CD14-positive monocyte (primary cell): ENCODE results near the gene IGLL1. TPM values are rescaled to one million over a fixed set of nuclear protein-coding genes. Genes with fewer than 3 reads are reported as not detected.
"Not testable (repeated sequence)": the region's sequence is repeated elsewhere in the genome, so short reads cannot be mapped to it uniquely, and the experiment has no call there.

Source experiments
- DNase-seq, 3 donors: peaks; one replicate each; pipeline ENCODE4 v3.0.0-alpha.2; 2011 to 2022
- H2AFZ ChIP-seq: 2 replicates; pipeline ENCODE4 v1.6.0; 2012; ENCODE audit warnings: mild to moderate bottlenecking, low read depth, low read length, inconsistent platforms; ENCODE audit not compliant: insufficient read depth, poor library complexity, severe bottlenecking
- H3K27ac ChIP-seq, 2 donors: 1 replicate in 1 of 2; 2 replicates in 1 of 2; pipeline ENCODE4 v1.5.1; 2012 to 2013; ENCODE audit warnings: low read length in 2 of 2, control low read depth in 1 of 2, inconsistent platforms in 1 of 2, low read depth in 1 of 2, mild to moderate bottlenecking in 1 of 2
- H3K27me3 ChIP-seq, 2 donors: one replicate each; pipeline versions ENCODE4 v1.6.0 to v1.6.1; 2011 to 2013; ENCODE audit warnings: low read length in 2 of 2; ENCODE audit not compliant: control insufficient read depth in 2 of 2, insufficient read depth in 2 of 2
- H3K36me3 ChIP-seq, 2 donors: replicated peaks in 1 of 2; 1 replicate in 1 of 2; 2 replicates in 1 of 2; pipeline versions ENCODE4 v1.5.1 to v1.6.1; 2012 to 2013; ENCODE audit warnings: low read length in 2 of 2, control low read depth in 1 of 2, inconsistent platforms in 1 of 2, mild to moderate bottlenecking in 1 of 2; ENCODE audit not compliant: insufficient read depth in 2 of 2, control insufficient read depth in 1 of 2
- H3K4me1 ChIP-seq, 2 donors: 1 replicate in 1 of 2; 2 replicates in 1 of 2; pipeline versions ENCODE4 v1.5.1 to v1.6.1; 2012 to 2013; ENCODE audit warnings: low read length in 2 of 2, control low read depth in 1 of 2, inconsistent platforms in 1 of 2, mild to moderate bottlenecking in 1 of 2, moderate library complexity in 1 of 2; ENCODE audit not compliant: insufficient read depth in 2 of 2, control insufficient read depth in 1 of 2
- H3K4me2 ChIP-seq: replicated peaks from 2 replicates; pipeline ENCODE3; 2012; ENCODE audit warnings: low read length, moderate library complexity, mild to moderate bottlenecking; ENCODE audit not compliant: poor library complexity, severe bottlenecking; ENCODE audit errors: extremely low read depth
- H3K4me3 ChIP-seq, 3 experiments: fragments of 200-600 bp in 1 of 3; sonication (generic) in 1 of 3; replicated peaks in 1 of 3; 1 replicate in 2 of 3; 2 replicates in 1 of 3; pipeline ENCODE4 v1.5.1; 2011 to 2013; ENCODE audit warnings: low read length in 3 of 3, mild to moderate bottlenecking in 3 of 3, control low read depth in 2 of 3, low read depth in 2 of 3, inconsistent platforms in 1 of 3, moderate library complexity in 1 of 3
- H3K79me2 ChIP-seq: 2 replicates; pipeline ENCODE4 v1.6.0; 2012; ENCODE audit warnings: mild to moderate bottlenecking, control low read depth, inconsistent platforms, low read length, moderate library complexity; ENCODE audit not compliant: insufficient read depth
- H3K9ac ChIP-seq: 2 replicates; pipeline ENCODE4 v1.6.0; 2017; ENCODE audit warnings: low read length, mild to moderate bottlenecking; ENCODE audit not compliant: insufficient read depth, poor library complexity, severe bottlenecking
- H3K9me3 ChIP-seq, 2 donors: replicated peaks in 1 of 2; 1 replicate in 1 of 2; 2 replicates in 1 of 2; pipeline versions ENCODE4 v1.5.1 to v1.6.1; 2012 to 2013; ENCODE audit warnings: low read length in 2 of 2, control low read depth in 1 of 2; ENCODE audit not compliant: control insufficient read depth in 1 of 2, insufficient read depth in 1 of 2
- H4K20me1 ChIP-seq: 2 replicates; pipeline ENCODE4 v1.6.0; 2012; ENCODE audit warnings: mild to moderate bottlenecking, low read length, control low read depth, moderate library complexity; ENCODE audit not compliant: insufficient read depth
- H3K27ac Mint-ChIP-seq, 7 donors: one replicate each; pipeline ENCODE4 v1.8.0; 2020; ENCODE audit warnings: mild to moderate bottlenecking in 7 of 7, mixed read lengths in 7 of 7, moderate library complexity in 6 of 7, inconsistent platforms in 2 of 7
- H3K27me3 Mint-ChIP-seq, 3 donors: one replicate each; pipeline ENCODE4 v1.8.0; 2021 to 2022; ENCODE audit warnings: low read depth in 3 of 3, mild to moderate bottlenecking in 3 of 3, mixed read lengths in 3 of 3, moderate library complexity in 3 of 3, inconsistent platforms in 1 of 3
- H3K36me3 Mint-ChIP-seq, 2 donors: one replicate each; pipeline ENCODE4 v1.8.0; 2020; ENCODE audit warnings: mixed read lengths in 2 of 2, inconsistent platforms in 1 of 2, mild to moderate bottlenecking in 1 of 2
- H3K4me1 Mint-ChIP-seq: one replicate; pipeline ENCODE4 v1.8.0; 2020; ENCODE audit warnings: mild to moderate bottlenecking, mixed read lengths
- H3K4me3 Mint-ChIP-seq, 2 donors: one replicate each; pipeline ENCODE4 v1.8.0; 2020; ENCODE audit warnings: mild to moderate bottlenecking in 2 of 2, mixed read lengths in 2 of 2, moderate library complexity in 1 of 2
- H3K9me3 Mint-ChIP-seq, 7 donors: one replicate each; pipeline ENCODE4 v1.8.0; 2020 to 2022; ENCODE audit warnings: mixed read lengths in 7 of 7, mild to moderate bottlenecking in 6 of 7, moderate library complexity in 6 of 7, inconsistent platforms in 2 of 7
- WGBS: methylation state at CpG from one replicate; pipeline ENCODE4 v1.1.5; 2013; ENCODE audit warnings: missing lambda C conversion rate; ENCODE audit not compliant: insufficient coverage; 5-methylcytosine and 5-hydroxymethylcytosine counted together
- intact Hi-C, 2 donors: fragments of 100-400 bp; cut with micrococcal nuclease; formaldehyde crosslinking; loops; one replicate each; pipeline versions ENCODE4 v1.15.0 to v1.15.1; 2023
- polyA plus RNA-seq, 3 donors: library from polyadenylated mRNA; depleted of rRNA in 1 of 3; unstranded in 2 of 3; stranded (reverse) in 1 of 3; fragments of 300-500 nt in 2 of 3; fragments of >200 nt in 1 of 3; fragmentation: Illumina TruSeq in 2 of 3; gene quantifications; 1 replicate in 2 of 3; 2 replicates in 1 of 3; pipeline ENCODE4 v1.2.3, GENCODE V29; 2012 to 2021
- TF ChIP-seq, protein P1 (sequence below): fragments of 200-600 bp; IDR thresholded peaks from one replicate; pipeline ENCODE4 v1.8.0; 2022; ENCODE audit warnings: antibody characterized with exemption, mild to moderate bottlenecking

Gene IGLL1
- polyA plus RNA-seq, 3 donors = not detected

DNA sequence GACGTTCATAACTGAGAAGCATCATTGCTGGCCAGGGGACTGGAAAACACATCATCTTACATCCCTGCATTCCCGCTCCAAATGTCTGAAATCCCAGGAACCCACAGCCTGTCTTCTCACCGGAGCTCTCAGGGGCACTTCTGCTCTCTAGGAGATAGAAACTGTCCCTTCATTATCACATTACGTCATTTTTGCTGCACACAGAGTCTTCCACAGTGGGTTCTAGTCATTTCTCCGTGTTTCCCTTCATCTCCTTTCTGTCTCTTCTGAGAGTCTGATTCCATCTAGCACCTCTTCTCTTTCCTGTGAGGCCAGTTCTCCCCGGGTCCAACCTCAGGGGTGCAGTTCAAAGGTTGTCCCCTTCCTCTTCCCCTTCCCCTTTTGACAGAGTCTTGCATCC lies 15.8 kb upstream of the IGLL1 start:
- H3K4me1 ChIP-seq, H3K36me3 ChIP-seq, DNase-seq, H3K36me3 Mint-ChIP-seq, H2AFZ ChIP-seq, H3K27ac ChIP-seq, H3K79me2 ChIP-seq, H3K4me3 Mint-ChIP-seq, H4K20me1 ChIP-seq, H3K27me3 Mint-ChIP-seq, H3K27me3 ChIP-seq, intact Hi-C loops, H3K9me3 ChIP-seq, H3K4me3 ChIP-seq, H3K9ac ChIP-seq, H3K4me2 ChIP-seq: not testable (repeated sequence)
- 30% methylated on average over 6 of the region's 6 CpGs for WGBS
- Mint-ChIP-seq H3K4me1 (peaks cover 18% of the 10 kb centered on the region), H3K27ac (peak overlapping the region in 2 of 7 donors; percentile 9 to 37), H3K9me3 (peaks cover 0 to 15% (median 2%) of the 10 kb centered on the region in 7 donors)

DNA sequence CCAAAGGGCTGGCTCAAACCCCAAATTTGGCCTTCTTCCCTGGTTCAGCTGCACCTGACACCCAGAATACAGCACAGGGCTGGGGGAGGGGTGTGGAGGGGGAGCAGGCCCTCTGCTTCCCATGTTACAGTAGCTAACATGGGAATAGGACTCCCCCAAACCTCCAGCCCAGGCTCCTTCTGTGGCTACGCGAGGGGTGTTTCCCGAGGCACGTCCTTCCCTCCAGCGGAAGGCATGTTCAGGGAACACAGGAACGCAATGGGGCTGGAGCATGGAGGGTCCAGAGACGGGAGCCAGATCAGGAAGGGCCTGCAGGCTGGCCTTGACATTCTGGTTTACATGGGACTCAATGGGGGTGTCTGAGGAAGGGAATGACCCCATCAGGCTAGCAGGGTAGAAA lies 11.8 kb upstream of the IGLL1 start:
- H3K9ac ChIP-seq = no peak overlapping the region
- intact Hi-C loops = no loop called here
- TF ChIP-seq, protein P1, sequence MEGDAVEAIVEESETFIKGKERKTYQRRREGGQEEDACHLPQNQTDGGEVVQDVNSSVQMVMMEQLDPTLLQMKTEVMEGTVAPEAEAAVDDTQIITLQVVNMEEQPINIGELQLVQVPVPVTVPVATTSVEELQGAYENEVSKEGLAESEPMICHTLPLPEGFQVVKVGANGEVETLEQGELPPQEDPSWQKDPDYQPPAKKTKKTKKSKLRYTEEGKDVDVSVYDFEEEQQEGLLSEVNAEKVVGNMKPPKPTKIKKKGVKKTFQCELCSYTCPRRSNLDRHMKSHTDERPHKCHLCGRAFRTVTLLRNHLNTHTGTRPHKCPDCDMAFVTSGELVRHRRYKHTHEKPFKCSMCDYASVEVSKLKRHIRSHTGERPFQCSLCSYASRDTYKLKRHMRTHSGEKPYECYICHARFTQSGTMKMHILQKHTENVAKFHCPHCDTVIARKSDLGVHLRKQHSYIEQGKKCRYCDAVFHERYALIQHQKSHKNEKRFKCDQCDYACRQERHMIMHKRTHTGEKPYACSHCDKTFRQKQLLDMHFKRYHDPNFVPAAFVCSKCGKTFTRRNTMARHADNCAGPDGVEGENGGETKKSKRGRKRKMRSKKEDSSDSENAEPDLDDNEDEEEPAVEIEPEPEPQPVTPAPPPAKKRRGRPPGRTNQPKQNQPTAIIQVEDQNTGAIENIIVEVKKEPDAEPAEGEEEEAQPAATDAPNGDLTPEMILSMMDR = no peak
- no peaks in the 10 kb centered on the region for H4K20me1 ChIP-seq
- H3K27me3 Mint-ChIP-seq = peaks cover 2 to 4% (median 3%) of the 10 kb centered on the region in 3 donors
- no peak overlapping the region for H3K4me2 ChIP-seq
- no peak overlapping the region for H3K4me3 Mint-ChIP-seq
- 94% methylated on average over 7 of the region's 7 CpGs for WGBS
- peak overlapping the region; percentile 36 for H2AFZ ChIP-seq
- no peak overlapping the region for H3K27ac ChIP-seq
- no peaks in the 10 kb centered on the region for H3K27me3 ChIP-seq
- no peak for DNase-seq
- H3K9me3 ChIP-seq = no peaks in the 10 kb centered on the region
- no peak overlapping the region for H3K4me3 ChIP-seq
- peaks cover 6 to 8% of the 10 kb centered on the region in 2 donors for H3K4me1 ChIP-seq
- no peaks in the 10 kb centered on the region for H3K36me3 Mint-ChIP-seq
- H3K9me3 Mint-ChIP-seq = peaks cover 0 to 15% (median 2%) of the 10 kb centered on the region in 7 donors
- H3K79me2 ChIP-seq = no peaks in the 10 kb centered on the region
- peak overlapping the region in 2 of 7 donors; percentile 24 to 68 for H3K27ac Mint-ChIP-seq
- peaks cover 18% of the 10 kb centered on the region for H3K4me1 Mint-ChIP-seq
- no peaks in the 10 kb centered on the region for H3K36me3 ChIP-seq
